MM.1S (cell line): ENCODE data around the gene CDH6.

Source experiments
- DNase-seq: peaks from one replicate; pipeline ENCODE4 v3.0.0-alpha.2; 2015
- H2AFZ ChIP-seq: fragments of 300-600 bp; sonication (generic); 2 replicates; pipeline ENCODE4 v1.6.0; 2016; ENCODE audit warnings: antibody characterized with exemption, low read length
- H3F3A ChIP-seq: fragments of 300-600 bp; sonication (generic); 2 replicates; pipeline ENCODE4 v1.6.1; 2016; ENCODE audit warnings: mild to moderate bottlenecking, antibody characterized with exemption, low read length, moderate library complexity, mixed read lengths; ENCODE audit not compliant: insufficient read depth
- H3K27ac ChIP-seq: fragments of 300-600 bp; sonication (generic); 2 replicates; pipeline ENCODE4 v1.5.1; 2016; ENCODE audit warnings: mild to moderate bottlenecking, low read length
- H3K27me3 ChIP-seq: fragments of 300-600 bp; sonication (generic); replicated peaks from 2 replicates; pipeline ENCODE4 v1.6.0; 2016; ENCODE audit warnings: low read length; ENCODE audit not compliant: insufficient read depth
- H3K36me3 ChIP-seq: fragments of 300-600 bp; sonication (generic); replicated peaks from 2 replicates; pipeline ENCODE4 v1.6.1; 2016; ENCODE audit warnings: mild to moderate bottlenecking, low read length, mixed read lengths; ENCODE audit not compliant: insufficient read depth
- H3K4me1 ChIP-seq: fragments of 300-600 bp; sonication (generic); 2 replicates; pipeline ENCODE4 v1.6.1; 2016; ENCODE audit warnings: low read length, mixed read lengths
- H3K4me2 ChIP-seq: fragments of 300-600 bp; sonication (generic); 2 replicates; pipeline ENCODE4 v1.6.0; 2016; ENCODE audit warnings: low read depth, low read length
- H3K4me3 ChIP-seq: fragments of 300-600 bp; sonication (generic); 2 replicates; pipeline ENCODE4 v1.5.1; 2016; ENCODE audit warnings: low read length, mixed read lengths
- H3K79me2 ChIP-seq: fragments of 300-600 bp; sonication (generic); 2 replicates; pipeline ENCODE4 v1.6.1; 2016; ENCODE audit warnings: mixed run types, low read length, mixed read lengths
- H3K9ac ChIP-seq: fragments of 300-600 bp; sonication (generic); 2 replicates; pipeline ENCODE4 v1.6.1; 2016; ENCODE audit warnings: low read length, mixed read lengths
- H3K9me2 ChIP-seq: fragments of 300-600 bp; sonication (generic); replicated peaks from 2 replicates; pipeline ENCODE4 v1.6.1; 2016; ENCODE audit warnings: mild to moderate bottlenecking, low read length, mixed read lengths; ENCODE audit not compliant: insufficient read depth
- H3K9me3 ChIP-seq: fragments of 300-600 bp; sonication (generic); replicated peaks from 2 replicates; pipeline ENCODE4 v1.6.1; 2016; ENCODE audit warnings: mild to moderate bottlenecking, low read length, mixed read lengths; ENCODE audit not compliant: insufficient read depth
- H4K20me1 ChIP-seq: fragments of 300-600 bp; sonication (generic); 2 replicates; pipeline ENCODE4 v1.6.1; 2016; ENCODE audit warnings: mild to moderate bottlenecking, low read length, moderate library complexity, mixed read lengths; ENCODE audit not compliant: insufficient read depth
- CTCF ChIP-seq: fragments of 300-600 bp; sonication (generic); IDR thresholded peaks from 2 replicates; pipeline ENCODE4 v1.5.1; 2016; ENCODE audit warnings: antibody characterized with exemption, low read length, mixed read lengths
- EZH2 ChIP-seq: fragments of 300-600 bp; sonication (generic); optimal IDR thresholded peaks from 2 replicates; pipeline ENCODE3; 2017; ENCODE audit warnings: low read depth, mild to moderate bottlenecking, antibody characterized with exemption, low read length, mixed read lengths
- EZH2phosphoT487 ChIP-seq: fragments of 300-600 bp; sonication (generic); IDR thresholded peaks from 2 replicates; pipeline ENCODE4 v1.6.1; 2018; ENCODE audit warnings: antibody characterized with exemption, low read length

The CDH6 gene

GRCh38 chr5:31194892-31195555, 1.5 kb downstream of the CDH6 start:
- H3K27me3 ChIP-seq: no peaks in the 10 kb centered on the region
- H3K4me1 ChIP-seq: no peaks in the 10 kb centered on the region
- no peak overlapping the region for H3K27ac ChIP-seq
- H2AFZ ChIP-seq: no peak overlapping the region
- H3K9me3 ChIP-seq: no peaks in the 10 kb centered on the region
- no peak overlapping the region for H3K4me3 ChIP-seq
- no peaks in the 10 kb centered on the region for H3K79me2 ChIP-seq
- no peaks in the 10 kb centered on the region for H3K9me2 ChIP-seq
- no peak overlapping the region for H3K4me2 ChIP-seq
- no peaks in the 10 kb centered on the region for H4K20me1 ChIP-seq
- H3K9ac ChIP-seq: no peak overlapping the region
- H3F3A ChIP-seq: no peaks in the 10 kb centered on the region
- no peak for DNase-seq
- TF ChIP-seq EZH2: no peak
- H3K36me3 ChIP-seq: no peaks in the 10 kb centered on the region

GRCh38 chr5:31196309-31196708, 2.8 kb downstream of the CDH6 start:
- Histone ChIP-seq H3K9me2 (no peaks in the 10 kb centered on the region), H3K27me3 (no peaks in the 10 kb centered on the region), H2AFZ (no peak overlapping the region), H3K9ac (no peak overlapping the region), H3K4me2 (no peak overlapping the region), H3K4me3 (no peak overlapping the region), H3K36me3 (no peaks in the 10 kb centered on the region), H3F3A (no peaks in the 10 kb centered on the region), H3K27ac (no peak overlapping the region), H3K4me1 (no peaks in the 10 kb centered on the region), H3K79me2 (no peaks in the 10 kb centered on the region), H3K9me3 (no peaks in the 10 kb centered on the region), H4K20me1 (no peaks in the 10 kb centered on the region)
- no peak for DNase-seq
- TF ChIP-seq CTCF: no peak
- no peak for TF ChIP-seq EZH2
- no peak for TF ChIP-seq EZH2phosphoT487

- H3K79me2 ChIP-seq: no peaks in the 10 kb centered on the region
- H3K27ac ChIP-seq: no peak overlapping the region
- no peak overlapping the region for H2AFZ ChIP-seq
- TF ChIP-seq CTCF: no peak
- TF ChIP-seq EZH2: no peak
- no peak for TF ChIP-seq EZH2phosphoT487
- H3K4me1 ChIP-seq: no peaks in the 10 kb centered on the region
- no peaks in the 10 kb centered on the region for H4K20me1 ChIP-seq
- H3K4me2 ChIP-seq: no peak overlapping the region
- H3K9ac ChIP-seq: no peak overlapping the region
- H3K9me3 ChIP-seq: no peaks in the 10 kb centered on the region
- no peaks in the 10 kb centered on the region for H3K27me3 ChIP-seq
- no peaks in the 10 kb centered on the region for H3K36me3 ChIP-seq
- H3K4me3 ChIP-seq: no peak overlapping the region
- no peaks in the 10 kb centered on the region for H3K9me2 ChIP-seq
- H3F3A ChIP-seq: no peaks in the 10 kb centered on the region
- no peak for DNase-seq
These were observed 3.7 kb downstream of the CDH6 start for GRCh38 chr5:31197183-31197582.

GRCh38 chr5:31204958-31205357, 11.5 kb downstream of the CDH6 start:
- H3K4me2 ChIP-seq: no peak overlapping the region
- H4K20me1 ChIP-seq: no peaks in the 10 kb centered on the region
- H3K27me3 ChIP-seq: no peaks in the 10 kb centered on the region
- no peak for DNase-seq
- no peaks in the 10 kb centered on the region for H3K4me1 ChIP-seq
- H3K4me3 ChIP-seq: no peak overlapping the region
- no peak overlapping the region for H3K9ac ChIP-seq
- no peak overlapping the region for H2AFZ ChIP-seq
- H3K79me2 ChIP-seq: no peaks in the 10 kb centered on the region
- no peak for TF ChIP-seq EZH2
- no peak for TF ChIP-seq CTCF
- no peak for TF ChIP-seq EZH2phosphoT487
- H3K27ac ChIP-seq: no peak overlapping the region
- H3K9me3 ChIP-seq: no peaks in the 10 kb centered on the region
- H3K9me2 ChIP-seq: no peaks in the 10 kb centered on the region
- no peaks in the 10 kb centered on the region for H3K36me3 ChIP-seq
- no peaks in the 10 kb centered on the region for H3F3A ChIP-seq
